ENCODE measurements around the gene NELL1.

Gene NELL1

DNA sequence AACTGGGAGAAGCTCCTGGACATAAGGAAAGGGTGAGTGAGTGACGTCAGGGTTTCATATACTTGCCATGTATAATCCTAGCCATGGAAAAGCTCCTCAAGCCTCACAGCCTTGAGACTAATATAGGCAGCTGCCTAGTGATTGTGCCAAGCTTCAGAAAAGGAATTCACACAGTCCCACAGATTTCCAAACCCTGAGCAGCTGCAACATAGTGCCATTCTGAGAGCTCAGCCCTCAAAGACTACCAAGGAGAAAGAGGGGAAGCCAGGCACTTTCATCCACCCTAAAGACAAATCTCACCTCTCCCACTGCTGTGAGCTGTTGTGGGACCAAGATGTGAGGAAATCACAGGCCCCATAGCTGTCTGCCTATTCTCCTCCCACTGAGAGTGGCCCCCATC, 815.6 kb downstream of the NELL1 start:
- no peak overlapping the region for H2BK120ac ChIP-seq (ENCODE audit: low read depth, low read length)
- H3K27ac ChIP-seq (ENCODE audit: low read length, poor library complexity, severe bottlenecking), result no peak overlapping the region
- no peak overlapping the region for H2AK5ac ChIP-seq (ENCODE audit: low read length, severe bottlenecking)
- no peak overlapping the region for H3K4me2 ChIP-seq (ENCODE audit: low read length, poor library complexity, severe bottlenecking)
- no peaks in the 10 kb centered on the region for H3K4me1 ChIP-seq (ENCODE audit: control insufficient read depth, insufficient read depth, low read depth, low read length)
- no peaks in the 10 kb centered on the region for H3K9me3 ChIP-seq (ENCODE audit: control insufficient read depth, low read length)
- no peak overlapping the region for H4K8ac ChIP-seq (ENCODE audit: low read length)
- H3K27me3 ChIP-seq (ENCODE audit: control insufficient read depth in 1 of 2, insufficient read depth in 1 of 2, low read length in 2 of 2), result no peaks in the 10 kb centered on the region
- H3K79me1 ChIP-seq (replicated peaks; ENCODE audit: low read length, poor library complexity, severe bottlenecking), result no peaks in the 10 kb centered on the region
- no peak overlapping the region for H2BK15ac ChIP-seq (ENCODE audit: low read depth, poor library complexity, severe bottlenecking)
- H2BK5ac ChIP-seq (ENCODE audit: low read depth, low read length, poor library complexity, severe bottlenecking), result no peak overlapping the region
- no peak overlapping the region for H2BK12ac ChIP-seq (ENCODE audit: low read length in 2 of 2)
- no peak overlapping the region for H3K4me3 ChIP-seq (ENCODE audit: insufficient read depth in 1 of 2, low read depth in 1 of 2, low read length in 2 of 2)
- no peak overlapping the region for H4K91ac ChIP-seq (ENCODE audit: low read length)
- H3K9ac ChIP-seq (ENCODE audit: low read length), result no peak overlapping the region
- 90% methylated on average over 1 of the region's 1 CpG for WGBS
- no peak overlapping the region for H3K23ac ChIP-seq (ENCODE audit: low read length in 2 of 2)
- no peak overlapping the region for H3K18ac ChIP-seq (ENCODE audit: low read depth in 1 of 2, low read length in 2 of 2)
- no peaks in the 10 kb centered on the region for H3K36me3 ChIP-seq (ENCODE audit: control insufficient read depth in 1 of 2, insufficient read depth in 2 of 2, low read depth in 1 of 2, low read length in 2 of 2)
- no peak for DNase-seq
- H2AFZ ChIP-seq (ENCODE audit: low read depth, low read length), result no peak overlapping the region
- H3K14ac ChIP-seq (ENCODE audit: low read length in 2 of 2), result no peak overlapping the region
- no peak overlapping the region for H3K4ac ChIP-seq (ENCODE audit: low read depth in 1 of 2, low read length in 2 of 2)

GRCh38 chr11:21485426-21485825, 816.0 kb downstream of the NELL1 start:
- DNase-seq, result no peak
- no peak overlapping the region for H3K9ac ChIP-seq (ENCODE audit: low read length)
- 59% methylated on average over 5 of the region's 5 CpGs for WGBS
- H2BK12ac ChIP-seq (ENCODE audit: low read length in 2 of 2), result no peak overlapping the region
- H3K9me3 ChIP-seq (ENCODE audit: control insufficient read depth, low read length), result no peaks in the 10 kb centered on the region
- no peak overlapping the region for H3K4me3 ChIP-seq (ENCODE audit: insufficient read depth in 1 of 2, low read depth in 1 of 2, low read length in 2 of 2)
- no peaks in the 10 kb centered on the region for H3K36me3 ChIP-seq (ENCODE audit: control insufficient read depth in 1 of 2, insufficient read depth in 2 of 2, low read depth in 1 of 2, low read length in 2 of 2)
- no peak overlapping the region for H2BK15ac ChIP-seq (ENCODE audit: low read depth, poor library complexity, severe bottlenecking)
- no peak overlapping the region for H3K14ac ChIP-seq (ENCODE audit: low read length in 2 of 2)
- H2AK5ac ChIP-seq (ENCODE audit: low read length, severe bottlenecking), result no peak overlapping the region
- H4K8ac ChIP-seq (ENCODE audit: low read length), result no peak overlapping the region
- no peak overlapping the region for H3K18ac ChIP-seq (ENCODE audit: low read depth in 1 of 2, low read length in 2 of 2)
- H3K27ac ChIP-seq (ENCODE audit: low read length, poor library complexity, severe bottlenecking), result no peak overlapping the region
- no peak overlapping the region for H2AFZ ChIP-seq (ENCODE audit: low read depth, low read length)
- no peaks in the 10 kb centered on the region for H3K27me3 ChIP-seq (ENCODE audit: control insufficient read depth in 1 of 2, insufficient read depth in 1 of 2, low read length in 2 of 2)
- H3K23ac ChIP-seq (ENCODE audit: low read length in 2 of 2), result no peak overlapping the region
- no peak overlapping the region for H3K4me2 ChIP-seq (ENCODE audit: low read length, poor library complexity, severe bottlenecking)
- H3K79me1 ChIP-seq (replicated peaks; ENCODE audit: low read length, poor library complexity, severe bottlenecking), result no peaks in the 10 kb centered on the region
- no peak overlapping the region for H2BK5ac ChIP-seq (ENCODE audit: low read depth, low read length, poor library complexity, severe bottlenecking)
- H3K4me1 ChIP-seq (ENCODE audit: control insufficient read depth, insufficient read depth, low read depth, low read length), result no peaks in the 10 kb centered on the region
- H4K91ac ChIP-seq (ENCODE audit: low read length), result no peak overlapping the region
- H2BK120ac ChIP-seq (ENCODE audit: low read depth, low read length), result no peak overlapping the region
- no peak overlapping the region for H3K4ac ChIP-seq (ENCODE audit: low read depth in 1 of 2, low read length in 2 of 2)

GRCh38 chr11:21489416-21490115, 820.2 kb downstream of the NELL1 start:
- no peak overlapping the region for H3K27ac ChIP-seq (ENCODE audit: low read length, poor library complexity, severe bottlenecking)

DNA sequence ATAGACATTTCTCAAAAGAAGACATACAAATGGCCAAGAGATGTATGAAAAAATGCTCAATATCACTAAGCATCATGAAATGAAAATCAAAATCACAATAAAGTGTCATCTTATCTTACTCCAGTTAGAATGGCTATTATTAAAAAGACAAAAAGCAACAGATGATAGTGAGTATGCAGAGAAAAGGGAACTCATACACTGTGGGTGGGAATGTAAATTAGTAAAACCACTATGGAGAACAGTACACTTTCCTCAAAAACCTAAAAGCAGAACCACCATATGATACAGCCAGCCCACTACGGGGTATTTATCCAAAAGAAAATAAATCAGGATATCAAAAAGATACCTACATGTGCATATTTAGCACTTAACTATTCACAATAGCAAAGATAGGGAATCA, 823.5 kb downstream of the NELL1 start:
- no peak overlapping the region for H2BK120ac ChIP-seq (ENCODE audit: low read depth, low read length)
- H3K18ac ChIP-seq (ENCODE audit: low read depth in 1 of 2, low read length in 2 of 2), result no peak overlapping the region
- peaks cover 2% of the 10 kb centered on the region for H3K9me3 ChIP-seq (ENCODE audit: control insufficient read depth, low read length)
- no peak for DNase-seq
- no peak overlapping the region for H3K4ac ChIP-seq (ENCODE audit: low read depth in 1 of 2, low read length in 2 of 2)
- no peak overlapping the region for H3K4me2 ChIP-seq (ENCODE audit: low read length, poor library complexity, severe bottlenecking)
- H2BK5ac ChIP-seq (ENCODE audit: low read depth, low read length, poor library complexity, severe bottlenecking), result no peak overlapping the region
- no peak overlapping the region for H3K14ac ChIP-seq (ENCODE audit: low read length in 2 of 2)
- no peak overlapping the region for H4K91ac ChIP-seq (ENCODE audit: low read length)
- H3K79me1 ChIP-seq (replicated peaks; ENCODE audit: low read length, poor library complexity, severe bottlenecking), result no peaks in the 10 kb centered on the region
- no peak overlapping the region for H2AK5ac ChIP-seq (ENCODE audit: low read length, severe bottlenecking)
- WGBS, result no CpG with 5 or more reads among the region's 1 CpG
- no peak overlapping the region for H4K8ac ChIP-seq (ENCODE audit: low read length)
- no peak overlapping the region for H3K4me3 ChIP-seq (ENCODE audit: insufficient read depth in 1 of 2, low read depth in 1 of 2, low read length in 2 of 2)
- no peak overlapping the region for H3K27ac ChIP-seq (ENCODE audit: low read length, poor library complexity, severe bottlenecking)
- H3K27me3 ChIP-seq (ENCODE audit: control insufficient read depth in 1 of 2, insufficient read depth in 1 of 2, low read length in 2 of 2), result no peaks in the 10 kb centered on the region
- H2BK15ac ChIP-seq (ENCODE audit: low read depth, poor library complexity, severe bottlenecking), result no peak overlapping the region
- no peak overlapping the region for H3K23ac ChIP-seq (ENCODE audit: low read length in 2 of 2)
- H2BK12ac ChIP-seq (ENCODE audit: low read length in 2 of 2), result no peak overlapping the region
- no peak overlapping the region for H3K9ac ChIP-seq (ENCODE audit: low read length)
- H3K36me3 ChIP-seq (ENCODE audit: control insufficient read depth in 1 of 2, insufficient read depth in 2 of 2, low read depth in 1 of 2, low read length in 2 of 2), result no peaks in the 10 kb centered on the region
- no peaks in the 10 kb centered on the region for H3K4me1 ChIP-seq (ENCODE audit: control insufficient read depth, insufficient read depth, low read depth, low read length)
- no peak overlapping the region for H2AFZ ChIP-seq (ENCODE audit: low read depth, low read length)

More at GRCh38 chr11:21489416-21490115, 820.2 kb downstream of the NELL1 start:
- Histone ChIP-seq H3K14ac (ENCODE audit: low read length in 2 of 2) (no peak overlapping the region), H2BK120ac (ENCODE audit: low read depth, low read length) (no peak overlapping the region), H2BK12ac (ENCODE audit: low read length in 2 of 2) (no peak overlapping the region), H3K4me1 (ENCODE audit: control insufficient read depth, insufficient read depth, low read depth, low read length) (no peaks in the 10 kb centered on the region), H3K4me3 (ENCODE audit: insufficient read depth in 1 of 2, low read depth in 1 of 2, low read length in 2 of 2) (no peak overlapping the region), H2AK5ac (ENCODE audit: low read length, severe bottlenecking) (no peak overlapping the region), H3K9me3 (ENCODE audit: control insufficient read depth, low read length) (peaks cover 2% of the 10 kb centered on the region), H3K36me3 (ENCODE audit: control insufficient read depth in 1 of 2, insufficient read depth in 2 of 2, low read depth in 1 of 2, low read length in 2 of 2) (no peaks in the 10 kb centered on the region), H3K23ac (ENCODE audit: low read length in 2 of 2) (no peak overlapping the region), H3K79me1 (replicated peaks; ENCODE audit: low read length, poor library complexity, severe bottlenecking) (no peaks in the 10 kb centered on the region), H2BK15ac (ENCODE audit: low read depth, poor library complexity, severe bottlenecking) (no peak overlapping the region), H3K4ac (ENCODE audit: low read depth in 1 of 2, low read length in 2 of 2) (no peak overlapping the region), H3K9ac (ENCODE audit: low read length) (no peak overlapping the region), H3K27me3 (ENCODE audit: control insufficient read depth in 1 of 2, insufficient read depth in 1 of 2, low read length in 2 of 2) (no peaks in the 10 kb centered on the region), H2AFZ (ENCODE audit: low read depth, low read length) (no peak overlapping the region), H4K91ac (ENCODE audit: low read length) (no peak overlapping the region), H4K8ac (ENCODE audit: low read length) (no peak overlapping the region), H3K18ac (ENCODE audit: low read depth in 1 of 2, low read length in 2 of 2) (no peak overlapping the region), H2BK5ac (ENCODE audit: low read depth, low read length, poor library complexity, severe bottlenecking) (no peak overlapping the region), H3K4me2 (ENCODE audit: low read length, poor library complexity, severe bottlenecking) (no peak overlapping the region)
- WGBS, result 97% methylated on average over 2 of the region's 2 CpGs
- DNase-seq, result no peak

All from mesenchymal stem cell (in vitro differentiated cells and primary cell).